Measurements from ENCODE around the gene PSMC3IP.
A peak's percentile ranks its signal among the peaks of the same experiment; 100 is the strongest.

DNA sequence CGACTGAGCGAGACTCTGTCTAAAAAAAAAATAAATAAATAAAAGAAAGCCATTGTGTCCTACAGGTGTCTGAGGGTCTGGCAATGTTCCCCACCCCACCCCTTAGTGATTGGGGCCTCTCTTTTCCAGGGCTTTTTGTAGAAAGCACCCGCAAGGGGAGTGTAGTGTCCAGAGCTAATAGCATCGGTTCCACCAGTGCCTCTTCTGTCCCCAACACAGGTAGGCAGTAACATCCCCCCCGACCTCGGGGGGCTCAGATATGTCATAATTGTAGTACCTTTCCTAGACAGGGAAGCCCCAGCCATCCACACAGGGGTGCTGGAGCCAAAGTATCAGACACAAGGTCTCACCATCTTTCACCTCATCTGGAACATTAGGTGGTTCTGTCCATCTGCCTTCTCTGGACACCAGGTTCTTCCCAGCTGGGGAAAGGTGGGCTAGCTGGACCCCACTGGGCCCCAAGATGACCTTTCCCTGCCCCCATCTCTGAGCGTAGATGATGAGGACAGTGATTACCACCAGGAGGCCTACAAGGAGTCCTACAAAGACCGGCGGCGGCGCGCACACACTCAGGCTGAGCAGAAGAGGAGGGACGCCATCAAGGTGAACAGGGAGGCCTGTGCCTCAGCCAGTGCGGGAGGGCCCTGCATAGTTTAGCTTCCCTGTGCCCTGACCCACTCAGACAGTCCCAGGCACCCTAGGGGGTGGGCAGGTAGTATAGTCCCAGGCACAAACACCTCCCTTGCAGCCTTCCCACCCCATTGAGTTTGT is 9.0 kb downstream of the PSMC3IP start:
- TF ChIP-seq CTCF (tag by site-specific recombination; IDR thresholded peaks at IDR 0.05): no peak
- TF ChIP-seq ZFP37 (tag by site-specific recombination; IDR thresholded peaks at IDR 0.05): no peak
- 0 out of 2 replicates have a peak, but pooled peaks have one; percentile 26 for TF ChIP-seq SCRT2 (tag by site-specific recombination; IDR thresholded peaks at IDR 0.05)
- no peak for TF ChIP-seq ZNF132 (tag by site-specific recombination; IDR thresholded peaks at IDR 0.05; ENCODE audit: borderline replicate concordance)
- TF ChIP-seq ZEB2 (tag by site-specific recombination; IDR thresholded peaks at IDR 0.05): no peak
- TF ChIP-seq SP7 (tag by site-specific recombination; IDR thresholded peaks at IDR 0.05): no peak
- TF ChIP-seq SALL2 (tag by site-specific recombination; IDR thresholded peaks at IDR 0.05; ENCODE audit: borderline replicate concordance): no peak
- no peak for TF ChIP-seq ZNF580 (tag by site-specific recombination; IDR thresholded peaks at IDR 0.05)
